Spleen (tissue), 7 donors: ENCODE results near the gene PXYLP1.

Experiments used
- POLR2A ChIP-seq, 3 donors: fragments of 450-650 bp; IDR thresholded peaks; one replicate each; pipeline ENCODE4 v1.5.1; 2017; ENCODE audit warnings: antibody characterized with exemption in 3 of 3, mild to moderate bottlenecking in 1 of 3
- TF ChIP-seq, protein P1 (sequence below), 11 experiments: fragments of 200-600 bp in 7 of 11; fragments of 450-650 bp in 4 of 11; sonication (generic) in 4 of 11; IDR thresholded peaks in 8 of 11; conservative IDR thresholded peaks in 3 of 11; 1 replicate in 7 of 11; 2 replicates in 4 of 11; pipeline versions ENCODE4 v1.4.0 to v1.8.0; 2016 to 2021; ENCODE audit warnings: antibody characterized with exemption in 11 of 11, inconsistent platforms in 4 of 11, mild to moderate bottlenecking in 1 of 11
- donor health status: DM: no; HTN: no; CAD: no; lungs with moderate emphysema.
- donor health status: DM: no; HTN: no; CAD: no.
- donor health status: DM: no; HTN: no; CAD: no.

DNA sequence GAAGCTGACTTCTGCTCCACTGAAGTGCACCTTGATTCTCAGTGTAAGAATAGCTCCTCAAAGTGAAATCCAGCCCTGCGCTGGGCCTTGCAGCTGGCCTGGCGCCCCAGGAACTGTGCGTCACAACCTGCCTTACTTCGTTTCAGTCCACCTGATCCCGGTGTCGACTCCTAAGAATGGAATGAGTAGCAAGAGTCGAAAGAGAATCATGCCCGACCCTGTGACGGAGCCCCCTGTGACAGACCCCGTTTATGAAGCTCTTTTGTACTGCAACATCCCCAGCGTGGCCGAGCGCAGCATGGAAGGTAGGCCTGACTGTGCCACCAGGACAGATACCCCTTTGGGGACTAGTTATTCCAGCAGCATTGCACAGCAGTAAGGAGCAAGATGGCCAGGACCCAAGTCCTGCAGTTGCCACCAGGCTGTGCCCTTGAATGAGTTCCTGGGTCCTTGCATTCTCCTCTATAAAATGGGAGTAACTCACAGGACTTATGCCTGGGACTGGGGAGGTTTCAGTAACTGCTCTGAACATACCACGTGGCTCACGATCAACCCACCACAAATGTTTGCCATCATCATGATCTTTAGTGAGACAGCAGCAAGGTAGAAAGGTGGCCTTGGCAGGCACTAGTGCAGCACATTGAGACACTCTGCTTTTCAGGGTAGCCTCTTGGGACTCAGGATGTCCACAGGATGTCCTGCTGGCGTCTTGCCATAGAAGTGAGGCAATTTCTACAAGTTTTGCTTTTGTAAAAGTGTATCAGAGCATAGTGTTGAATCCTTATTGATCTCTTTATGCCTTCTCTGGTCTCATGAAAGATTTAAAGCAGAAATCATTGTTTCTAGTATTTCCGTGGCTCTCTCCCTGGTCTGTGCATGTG, 46.8 kb downstream of the PXYLP1 start:
- TF ChIP-seq, protein P1, sequence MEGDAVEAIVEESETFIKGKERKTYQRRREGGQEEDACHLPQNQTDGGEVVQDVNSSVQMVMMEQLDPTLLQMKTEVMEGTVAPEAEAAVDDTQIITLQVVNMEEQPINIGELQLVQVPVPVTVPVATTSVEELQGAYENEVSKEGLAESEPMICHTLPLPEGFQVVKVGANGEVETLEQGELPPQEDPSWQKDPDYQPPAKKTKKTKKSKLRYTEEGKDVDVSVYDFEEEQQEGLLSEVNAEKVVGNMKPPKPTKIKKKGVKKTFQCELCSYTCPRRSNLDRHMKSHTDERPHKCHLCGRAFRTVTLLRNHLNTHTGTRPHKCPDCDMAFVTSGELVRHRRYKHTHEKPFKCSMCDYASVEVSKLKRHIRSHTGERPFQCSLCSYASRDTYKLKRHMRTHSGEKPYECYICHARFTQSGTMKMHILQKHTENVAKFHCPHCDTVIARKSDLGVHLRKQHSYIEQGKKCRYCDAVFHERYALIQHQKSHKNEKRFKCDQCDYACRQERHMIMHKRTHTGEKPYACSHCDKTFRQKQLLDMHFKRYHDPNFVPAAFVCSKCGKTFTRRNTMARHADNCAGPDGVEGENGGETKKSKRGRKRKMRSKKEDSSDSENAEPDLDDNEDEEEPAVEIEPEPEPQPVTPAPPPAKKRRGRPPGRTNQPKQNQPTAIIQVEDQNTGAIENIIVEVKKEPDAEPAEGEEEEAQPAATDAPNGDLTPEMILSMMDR (IDR thresholded peaks at IDR 0.05 in 8 of 11, conservative IDR thresholded peaks at IDR 0.05 in 3 of 11), result no peak
- TF ChIP-seq POLR2A (IDR thresholded peaks at IDR 0.05), result no peak
